Heart left ventricle (tissue), 16 donors: Measurements from ENCODE around the gene TTLL5. TPM values are rescaled to one million over a fixed set of nuclear protein-coding genes. Genes with fewer than 3 reads are reported as not detected.
A peak's percentile ranks its signal among the peaks of the same experiment; 100 is the strongest.

Source experiments
- ATAC-seq, 4 donors: fragments of 200-7000 bp; cut with Tn5 transposase; one replicate each; pipeline ENCODE4 v1.9.1; 2020 to 2022; ENCODE audit warnings: moderate library complexity in 4 of 4, mild to moderate bottlenecking in 3 of 4, moderate number of reproducible peaks in 1 of 4
- DNase-seq, 5 donors: peaks; one replicate each; pipeline ENCODE4 v3.0.0-alpha.2; 2020
- H3K27ac ChIP-seq, 12 donors: fragments of 200-600 bp; sonication (generic) in 4 of 12; one replicate each; pipeline versions ENCODE4 v1.5.0 to v1.8.0; 2016 to 2022; ENCODE audit warnings: mild to moderate bottlenecking in 2 of 12
- H3K27me3 ChIP-seq, 9 donors: fragments of 200-600 bp; sonication (generic) in 2 of 9; one replicate each; pipeline versions ENCODE4 v1.5.1 to v1.8.0; 2016 to 2022; ENCODE audit warnings: mild to moderate bottlenecking in 3 of 9
- H3K36me3 ChIP-seq, 9 donors: fragments of 200-600 bp; sonication (generic) in 2 of 9; one replicate each; pipeline versions ENCODE4 v1.5.0 to v1.8.0; 2018 to 2022; ENCODE audit warnings: mild to moderate bottlenecking in 2 of 9
- H3K4me1 ChIP-seq, 12 donors: fragments of 200-600 bp; sonication (generic) in 4 of 12; one replicate each; pipeline versions ENCODE4 v1.5.0 to v1.8.0; 2016 to 2022; ENCODE audit warnings: mild to moderate bottlenecking in 3 of 12
- H3K4me3 ChIP-seq, 12 donors: fragments of 200-600 bp; sonication (generic) in 4 of 12; one replicate each; pipeline versions ENCODE4 v1.5.0 to v1.8.0; 2017 to 2022; ENCODE audit warnings: mild to moderate bottlenecking in 9 of 12, moderate library complexity in 4 of 12
- H3K9me3 ChIP-seq, 12 donors: fragments of 200-600 bp; sonication (generic) in 4 of 12; one replicate each; pipeline versions ENCODE4 v1.5.0 to v1.8.0; 2016 to 2022; ENCODE audit warnings: mild to moderate bottlenecking in 1 of 12
- POLR2A ChIP-seq, 2 donors: fragments of 450-650 bp; IDR thresholded peaks; one replicate each; pipeline ENCODE4 v1.6.1; 2017; ENCODE audit warnings: antibody characterized with exemption in 2 of 2, mild to moderate bottlenecking in 2 of 2, moderate library complexity in 2 of 2
- WGBS, 4 donors: extraction: QIAGEN DNeasy Blood & Tissue Kit in 2 of 4; methylation state at CpG; one replicate each; pipeline versions ENCODE4 v1.1.5 to v1.1.7; 2013 to 2018; 5-methylcytosine and 5-hydroxymethylcytosine counted together
- intact Hi-C, 10 donors: fragments of 100-400 bp; cut with DNase I; formaldehyde crosslinking; loops; one replicate each; pipeline versions ENCODE4 v1.11.1 to v1.14.2; 2022
- polyA plus RNA-seq, 2 donors: library from polyadenylated mRNA; stranded (reverse); fragments of 200-250 nt; gene quantifications; one replicate each; pipeline ENCODE4 v1.2.3, GENCODE V29; 2013
- total RNA-seq, 9 donors: library from RNA; depleted of rRNA in 2 of 9; stranded (reverse); fragments of >200 nt in 2 of 9; fragmentation: NEBNext Ultra II Directional in 3 of 9; extraction: Animal tissue kit (Norgen Biotek cat#: 25700) in 3 of 9; gene quantifications; one replicate each; pipeline versions ENCODE4 v1.1.0 to v1.2.4, GENCODE V29; 2016 to 2023
- TF ChIP-seq, protein P1 (sequence below), 12 donors: fragments of 200-600 bp; sonication (generic) in 4 of 12; IDR thresholded peaks; one replicate each; pipeline versions ENCODE4 v1.5.0 to v1.8.0; 2018 to 2022; ENCODE audit warnings: antibody characterized with exemption in 12 of 12, mild to moderate bottlenecking in 5 of 12
- donor health status: ischemic (EF 13 %, LVEDD 7.1; RV severe dilation, severe dysfunction).
- donor health status: healthy with polysubstance abuse.
- donor health status: DM: no; HTN: yes; CAD: no.
- donor health status: DM: no; HTN: no; CAD: no.
- donor health status: ischemic (EF 25% LVEDD 6.9; RV normal size, moderate dysfunction).
- donor health status: ischemic (EF 25% LVEDD 5.7; RV mildly dilated, moderate dysfunction).
- donor health status: healthy.
- donor health status: DM: yes; HTN: yes; CAD: no.
- donor health status: ischemic (EF 35%, LVEDD 5.7; RV mildly dilated, moderate dysfunction).
- donor health status: nonischemic (EF 11% LVEDD 7.7; RV severe dilation, severe dysfunction).
- donor health status: DM: yes; HTN: yes; CAD: no.
- donor health status: PGD.
- donor health status: ischemic (EF 29% LVEDD 5.4; RV normal size, mild dysfunction).
- donor health status: nonischemic (EF 23%, LVEDD 6.1; RV moderate dilation, normal function).

The TTLL5 gene
- total and polyA plus RNA-seq, 11 donors, result 6.2 to 24.6 (median 15.8) TPM

DNA sequence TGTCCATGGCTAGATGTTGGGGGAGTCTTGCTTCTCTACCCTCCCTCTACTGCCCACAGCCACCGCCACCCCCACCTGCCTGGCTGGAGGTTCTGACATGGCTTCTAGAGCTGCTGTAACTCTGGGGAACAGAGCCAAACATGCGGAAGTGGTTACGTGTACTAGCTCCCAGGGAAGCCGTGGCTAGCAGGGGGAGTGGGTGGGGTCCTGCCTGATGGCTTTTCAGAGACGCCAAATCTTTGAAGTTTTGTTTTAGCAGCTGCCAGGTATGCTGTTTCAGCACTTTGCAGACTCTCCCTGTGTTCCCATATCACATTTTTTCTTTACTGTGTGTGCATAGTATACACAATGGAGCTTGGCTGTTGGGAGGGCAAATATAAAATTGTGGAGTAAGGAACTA is 170.4 kb downstream of the TTLL5 start:
- Histone ChIP-seq H3K36me3 (no peaks in the 10 kb centered on the region), H3K9me3 (no peaks in the 10 kb centered on the region), H3K4me1 (peaks cover 0 to 30% (median 20%) of the 10 kb centered on the region in 12 donors), H3K4me3 (no peak overlapping the region), H3K27me3 (no peaks in the 10 kb centered on the region), H3K27ac (peak overlapping the region in 4 of 12 donors; percentile 3 to 50 (median 18))
- no peak for TF ChIP-seq POLR2A (IDR thresholded peaks at IDR 0.05)
- TF ChIP-seq, protein P1, sequence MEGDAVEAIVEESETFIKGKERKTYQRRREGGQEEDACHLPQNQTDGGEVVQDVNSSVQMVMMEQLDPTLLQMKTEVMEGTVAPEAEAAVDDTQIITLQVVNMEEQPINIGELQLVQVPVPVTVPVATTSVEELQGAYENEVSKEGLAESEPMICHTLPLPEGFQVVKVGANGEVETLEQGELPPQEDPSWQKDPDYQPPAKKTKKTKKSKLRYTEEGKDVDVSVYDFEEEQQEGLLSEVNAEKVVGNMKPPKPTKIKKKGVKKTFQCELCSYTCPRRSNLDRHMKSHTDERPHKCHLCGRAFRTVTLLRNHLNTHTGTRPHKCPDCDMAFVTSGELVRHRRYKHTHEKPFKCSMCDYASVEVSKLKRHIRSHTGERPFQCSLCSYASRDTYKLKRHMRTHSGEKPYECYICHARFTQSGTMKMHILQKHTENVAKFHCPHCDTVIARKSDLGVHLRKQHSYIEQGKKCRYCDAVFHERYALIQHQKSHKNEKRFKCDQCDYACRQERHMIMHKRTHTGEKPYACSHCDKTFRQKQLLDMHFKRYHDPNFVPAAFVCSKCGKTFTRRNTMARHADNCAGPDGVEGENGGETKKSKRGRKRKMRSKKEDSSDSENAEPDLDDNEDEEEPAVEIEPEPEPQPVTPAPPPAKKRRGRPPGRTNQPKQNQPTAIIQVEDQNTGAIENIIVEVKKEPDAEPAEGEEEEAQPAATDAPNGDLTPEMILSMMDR (IDR thresholded peaks at IDR 0.05), result no peak
- intact Hi-C loops, result no loop called here
- DNase-seq (peak; percentile 65 to 75 (median 70)), ATAC-seq (peak; percentile 75 to 91 (median 88))
- WGBS, 4 donors, result 25 to 42% (median 38%) methylated on average over 5 of the region's 5 CpGs

DNA sequence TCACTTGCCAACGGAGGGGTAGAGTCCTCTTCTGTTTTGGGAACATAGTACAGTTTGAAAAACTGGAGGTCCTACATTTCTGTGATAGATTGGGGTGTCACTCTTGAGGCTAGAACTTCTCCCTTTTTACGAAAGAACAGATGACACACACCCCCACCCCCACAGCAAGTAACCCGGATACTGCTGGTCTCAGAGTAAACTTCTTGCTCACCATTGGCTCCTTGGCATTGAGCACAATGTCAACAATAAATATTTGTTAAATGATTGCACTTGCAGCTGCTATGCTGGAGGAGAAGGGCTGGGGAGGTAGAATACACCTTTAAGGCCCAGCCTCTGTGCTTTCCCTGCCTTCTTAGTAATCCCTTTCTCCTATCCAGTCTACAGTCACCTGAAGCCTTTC is 170.9 kb downstream of the TTLL5 start:
- intact Hi-C loops, result no loop called here
- H3K4me3 ChIP-seq, result no peak overlapping the region
- no peaks in the 10 kb centered on the region for H3K9me3 ChIP-seq
- peaks cover 0 to 30% (median 20%) of the 10 kb centered on the region in 12 donors for H3K4me1 ChIP-seq
- ATAC-seq, result peak in 2 of 4 donors; percentile 16 to 48
- H3K36me3 ChIP-seq, result no peaks in the 10 kb centered on the region
- 78 to 90% (median 88%) methylated on average over 3 of the region's 3 CpGs for WGBS, 4 donors
- DNase-seq, result no peak
- TF ChIP-seq, protein P1 (IDR thresholded peaks at IDR 0.05), result no peak
- TF ChIP-seq POLR2A (IDR thresholded peaks at IDR 0.05), result no peak
- peak overlapping the region in 4 of 12 donors; percentile 31 to 54 (median 48) for H3K27ac ChIP-seq
- H3K27me3 ChIP-seq, result no peaks in the 10 kb centered on the region

DNA sequence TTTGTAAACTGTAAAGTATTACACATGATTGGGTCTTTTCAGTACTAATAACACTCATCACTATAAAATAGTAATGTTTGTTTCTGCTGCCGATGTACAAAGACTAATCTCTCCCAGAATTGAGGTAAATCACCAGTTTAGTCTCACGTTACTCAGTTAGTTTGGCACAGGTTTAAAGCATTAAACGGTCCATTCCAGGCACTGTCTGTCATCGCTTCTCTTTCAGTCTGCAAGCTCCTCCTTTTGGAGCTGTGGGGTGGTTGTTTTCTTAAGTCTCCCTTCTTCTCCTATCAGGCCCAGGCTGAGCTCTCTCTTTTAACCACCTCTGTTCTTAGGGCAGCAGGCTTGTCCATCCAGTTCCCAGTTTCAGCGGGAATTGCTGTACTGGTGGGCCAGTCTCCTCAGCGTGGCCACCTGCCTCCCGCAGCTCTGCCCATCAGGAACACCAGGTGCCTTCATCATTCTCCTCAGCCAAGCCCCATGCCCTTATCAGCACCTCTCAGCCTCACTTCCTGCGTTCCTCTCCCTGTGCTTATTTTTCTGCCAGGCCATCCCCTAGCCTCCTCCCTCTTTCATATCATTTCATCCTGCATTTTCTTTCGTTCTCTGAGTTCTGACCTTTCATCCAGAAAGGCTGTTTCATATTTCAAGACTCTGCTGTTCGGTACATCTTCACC is 171.7 kb downstream of the TTLL5 start:
- Histone ChIP-seq H3K9me3 (no peaks in the 10 kb centered on the region), H3K36me3 (no peaks in the 10 kb centered on the region), H3K4me1 (peaks cover 0 to 30% (median 20%) of the 10 kb centered on the region in 12 donors), H3K27me3 (no peaks in the 10 kb centered on the region), H3K27ac (peak overlapping the region in 7 of 12 donors; percentile 29 to 64 (median 45)), H3K4me3 (no peak overlapping the region)
- DNase-seq, result no peak
- peak; percentile 39 to 59 (median 46) for ATAC-seq
- WGBS, 4 donors, result 48 to 55% (median 51%) methylated on average over 10 of the region's 10 CpGs
- intact Hi-C loops, result no loop called here
- TF ChIP-seq POLR2A (IDR thresholded peaks at IDR 0.05), result no peak
- TF ChIP-seq, protein P1 (IDR thresholded peaks at IDR 0.05), result no peak

DNA sequence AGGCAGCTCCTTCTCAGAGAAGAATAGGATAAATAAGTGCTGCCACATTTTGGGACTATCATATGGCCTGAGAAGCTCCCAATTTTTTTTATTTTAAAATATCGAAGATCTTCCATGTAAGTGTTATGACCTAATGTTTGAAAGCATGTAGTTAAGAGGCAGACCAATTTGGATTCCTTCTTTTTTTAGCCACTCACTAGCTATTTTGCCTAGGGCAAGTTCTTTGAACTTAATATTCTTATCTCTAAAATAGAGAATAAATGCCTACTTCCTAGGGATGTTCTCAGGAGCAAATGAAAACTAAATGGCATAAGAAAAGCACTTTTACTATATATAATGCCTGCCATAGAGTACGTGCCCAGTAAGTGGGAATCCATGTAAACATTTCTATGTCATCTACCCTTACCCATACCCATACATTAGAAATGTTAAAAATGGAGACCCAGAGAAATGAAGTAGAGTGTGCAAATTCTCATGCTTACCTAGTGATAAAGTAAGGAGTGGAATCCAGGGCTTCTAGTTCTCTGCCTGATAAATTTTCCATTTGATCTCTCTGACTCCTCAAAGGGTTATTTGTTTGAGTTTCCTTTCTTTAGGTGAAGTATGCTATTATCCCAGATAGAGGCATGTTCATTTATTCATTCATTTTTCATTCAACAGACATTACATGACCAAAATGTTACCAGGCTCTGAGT is 172.4 kb downstream of the TTLL5 start:
- H3K27me3 ChIP-seq, result no peaks in the 10 kb centered on the region
- ATAC-seq (no peak), DNase-seq (no peak)
- peaks cover 0 to 30% (median 20%) of the 10 kb centered on the region in 12 donors for H3K4me1 ChIP-seq
- peak overlapping the region in 6 of 12 donors; percentile 40 to 64 (median 46) for H3K27ac ChIP-seq
- 61 to 71% (median 65%) methylated on average over 2 of the region's 2 CpGs for WGBS, 4 donors
- H3K9me3 ChIP-seq, result no peaks in the 10 kb centered on the region
- H3K36me3 ChIP-seq, result no peaks in the 10 kb centered on the region
- no peak for TF ChIP-seq POLR2A (IDR thresholded peaks at IDR 0.05)
- TF ChIP-seq, protein P1 (IDR thresholded peaks at IDR 0.05), result no peak
- no peak overlapping the region for H3K4me3 ChIP-seq
- intact Hi-C loops, result no loop called here
